GM18505 (cell line): ENCODE data around the gene ANXA8.

Experiments
- ATAC-seq: cut with Tn5 transposase; IDR thresholded peaks from one replicate; pipeline ENCODE4 v1.9.1; 2021; ENCODE audit not compliant: unreplicated experiment
- POLR2A ChIP-seq: IDR thresholded peaks from 4 replicates; pipeline ENCODE4 v1.6.1; 2011; ENCODE audit warnings: borderline replicate concordance; ENCODE audit not compliant: insufficient read depth, insufficient read length; ENCODE audit errors: extremely low read depth

ANXA8 gene

GRCh38 chr10:47438857-47439474 is 44.9 kb downstream of the ANXA8 start:
- no peak for TF ChIP-seq POLR2A
- no peak for ATAC-seq

DNA sequence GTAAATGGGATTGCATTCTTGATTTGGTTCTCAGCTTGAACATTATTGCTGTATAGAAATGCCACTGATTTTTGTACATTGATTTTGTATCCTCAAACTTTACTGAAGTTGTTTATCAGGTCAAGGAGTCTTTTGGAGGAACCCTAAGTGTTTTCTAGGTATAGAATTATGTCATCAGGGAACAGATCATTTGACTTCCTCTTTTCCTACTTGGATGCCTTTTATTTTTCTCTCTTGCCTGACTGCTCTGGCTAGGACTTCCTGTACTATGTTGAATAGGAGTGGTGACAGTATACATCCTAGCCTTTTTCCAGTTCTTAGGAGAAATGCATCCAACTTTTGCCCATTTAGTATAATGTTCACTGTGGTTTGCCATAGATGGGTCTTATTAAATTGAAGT is 48.8 kb downstream of the ANXA8 start:
- TF ChIP-seq POLR2A = no peak
- ATAC-seq = no peak

GRCh38 chr10:47425813-47426419 is 58.0 kb downstream of the ANXA8 start:
- no peak for ATAC-seq
- no peak for TF ChIP-seq POLR2A

DNA sequence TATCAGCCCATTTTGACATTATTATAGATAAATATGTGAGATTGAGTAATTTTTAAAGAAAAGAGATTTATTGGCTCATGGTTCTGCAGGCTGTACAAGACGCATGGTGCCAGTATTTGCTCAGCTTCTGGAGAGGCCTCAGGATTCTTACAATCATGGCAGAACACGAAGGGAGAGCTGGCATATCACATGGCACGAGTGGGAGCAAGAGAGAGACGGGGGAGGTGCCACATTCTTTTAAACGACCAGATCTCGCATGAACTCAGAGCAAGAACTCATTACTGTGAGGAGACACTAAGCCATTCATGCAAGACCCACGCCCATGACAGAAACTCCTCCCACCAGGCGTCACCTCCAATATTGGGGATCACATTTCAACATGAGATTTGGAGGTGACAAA is 59.7 kb downstream of the ANXA8 start:
- TF ChIP-seq POLR2A = no peak
- ATAC-seq = no peak

GRCh38 chr10:47423476-47423875 is 60.4 kb downstream of the ANXA8 start:
- no peak for ATAC-seq
- TF ChIP-seq POLR2A = no peak

DNA sequence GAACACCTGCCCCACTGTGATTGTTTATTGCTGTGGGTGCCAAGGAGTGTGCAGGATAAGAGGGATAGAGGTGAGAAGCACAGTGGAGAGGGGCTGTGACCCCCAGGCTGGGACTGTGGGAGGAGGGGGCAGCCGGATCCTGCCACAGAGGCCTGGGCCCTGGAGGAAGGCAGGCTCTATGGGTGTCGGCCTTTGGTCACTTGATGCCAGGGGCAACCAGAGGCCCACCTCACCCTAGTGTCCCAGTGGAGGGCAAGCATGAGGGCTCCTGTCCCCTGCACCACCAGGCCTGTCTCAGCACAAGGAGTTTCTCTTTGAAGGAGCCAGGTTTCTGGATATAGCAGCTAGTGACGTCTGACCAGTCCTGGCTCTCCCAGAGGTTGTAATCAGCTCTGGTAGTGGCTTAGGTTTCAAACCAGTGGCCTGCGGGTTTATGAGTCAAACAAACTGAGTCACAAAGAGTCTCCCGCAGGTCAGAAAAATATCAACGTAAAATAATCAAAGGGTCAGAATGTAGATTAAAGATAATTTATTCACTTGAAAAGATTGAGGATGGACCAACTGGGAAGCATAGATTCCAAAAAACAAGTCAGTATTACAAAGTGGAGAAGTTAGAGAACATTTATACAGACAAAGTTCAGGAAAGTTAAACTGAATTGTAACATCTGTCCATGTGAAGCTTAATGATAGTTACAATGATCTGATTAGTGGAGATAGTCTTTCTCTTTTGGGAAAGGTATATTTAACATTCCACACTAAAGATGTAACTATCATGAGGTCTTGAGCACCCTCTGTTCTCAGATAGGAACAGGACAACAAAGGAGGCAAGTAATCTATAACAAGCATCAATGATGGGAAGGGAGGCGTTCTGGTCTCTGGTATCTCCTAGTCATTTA is 62.6 kb downstream of the ANXA8 start:
- no peak for TF ChIP-seq POLR2A
- ATAC-seq = no peak

DNA sequence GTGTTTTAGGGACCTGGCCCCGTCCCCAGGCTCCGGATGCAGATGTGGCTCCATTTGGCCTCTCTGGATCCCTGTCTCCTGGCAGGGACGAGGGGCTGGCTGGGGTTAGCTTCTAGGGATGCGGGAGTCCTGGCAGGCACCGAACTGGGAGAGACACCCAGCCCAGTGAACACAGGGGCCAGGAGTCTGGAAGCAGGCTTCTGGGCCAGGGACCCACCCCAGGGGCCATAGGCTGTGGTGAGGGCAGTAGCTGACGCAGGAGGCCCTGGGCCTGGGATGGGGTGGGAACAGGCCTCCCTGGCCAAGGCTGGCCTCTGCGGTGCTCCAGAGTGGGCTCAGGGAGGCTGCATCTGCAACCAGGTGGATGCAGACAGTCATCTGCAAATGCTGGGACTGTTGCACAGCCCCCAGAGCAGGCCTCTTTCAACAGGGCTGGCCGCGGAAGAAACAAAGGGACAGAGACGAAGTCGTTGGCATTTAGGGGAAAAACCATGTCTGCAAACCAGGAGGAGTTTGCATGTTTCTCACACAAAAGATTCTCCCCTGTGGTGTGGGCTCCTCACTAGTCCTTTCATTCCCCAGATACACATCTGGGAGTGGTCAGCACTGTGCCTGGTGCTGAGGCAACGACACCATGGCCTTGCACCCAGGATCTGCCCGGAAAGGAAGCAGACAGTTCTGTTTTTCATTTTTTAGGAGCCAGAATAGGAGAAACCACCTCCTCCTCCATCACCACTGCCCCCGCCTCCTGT is 63.4 kb downstream of the ANXA8 start:
- TF ChIP-seq POLR2A = no peak
- ATAC-seq = no peak

- TF ChIP-seq POLR2A = no peak
- no peak for ATAC-seq
These were observed 64.5 kb downstream of the ANXA8 start for GRCh38 chr10:47419421-47419820.

DNA sequence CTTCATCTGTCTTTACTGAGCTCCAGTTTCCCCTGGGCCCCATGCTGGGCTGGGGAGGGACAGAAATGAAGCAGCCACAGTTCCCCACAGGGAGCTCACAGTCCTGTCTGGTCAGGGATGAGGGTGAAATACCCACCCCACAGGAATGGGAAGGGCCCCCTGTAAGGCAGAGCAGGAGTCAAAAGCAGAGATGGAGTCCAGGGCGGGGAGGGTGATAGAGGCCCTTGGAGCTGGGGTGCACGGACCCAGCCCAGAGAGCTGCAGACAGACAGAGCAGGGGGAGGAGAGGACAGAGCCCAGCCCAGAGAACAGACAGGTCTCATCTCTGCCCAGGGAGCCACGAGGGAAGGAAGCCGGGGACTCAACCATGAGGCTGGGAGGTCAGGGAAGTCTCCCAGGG is 64.9 kb downstream of the ANXA8 start:
- ATAC-seq = no peak
- TF ChIP-seq POLR2A = no peak

- no peak for ATAC-seq
- TF ChIP-seq POLR2A = no peak
These were observed 65.6 kb downstream of the ANXA8 start for GRCh38 chr10:47418321-47418720.
